Measurements from ENCODE around the gene FAM120C. TPM values are rescaled to one million over a fixed set of nuclear protein-coding genes. Genes with fewer than 3 reads are reported as not detected.

FAM120C gene
- total and polyA plus RNA-seq, 2 of the 4 experiments (the other 2 are of a cell fraction) = 3.4 to 3.6 TPM

DNA sequence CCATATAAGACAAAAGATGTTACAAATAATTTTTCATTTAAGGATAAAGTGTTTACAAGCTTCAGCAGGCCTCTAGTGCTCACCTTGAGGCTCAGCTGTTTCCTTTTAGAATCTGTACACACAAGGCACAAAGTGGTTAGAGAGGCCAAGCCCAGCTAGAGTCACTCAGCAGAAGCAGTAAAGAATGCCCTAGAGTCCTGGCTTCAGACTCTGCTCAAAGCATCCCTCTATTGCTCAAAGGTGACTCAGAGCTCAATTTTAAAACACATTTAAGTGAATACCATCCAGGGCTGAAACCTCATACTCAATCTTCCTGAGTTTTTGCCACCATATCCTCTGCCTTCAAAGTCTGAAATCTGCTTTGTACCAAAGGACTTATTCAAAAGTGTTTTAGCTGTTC, 116.2 kb downstream of the FAM120C start:
- no peak for TF ChIP-seq FOS (IDR thresholded peaks at IDR 0.05; ENCODE audit: low read depth, low read length)
- TF ChIP-seq CEBPB (IDR thresholded peaks at IDR 0.05; ENCODE audit: low read depth, low read length) = peak; percentile 23; the same call in 1 of the 2 replicates
- Histone ChIP-seq H4K91ac (ENCODE audit: insufficient read depth, low read depth, low read length) (no peak overlapping the region), H3K9me1 (ENCODE audit: insufficient read depth, low read length) (no peaks in the 10 kb centered on the region), H3K4me3 (ENCODE audit: insufficient read depth, low read depth, low read length) (no peak overlapping the region), H3K36me3 (ENCODE audit: control insufficient read depth, insufficient read depth, low read length) (no peaks in the 10 kb centered on the region), H3K56ac (ENCODE audit: extremely low read depth, insufficient read depth, low read length) (no peak overlapping the region), H4K20me1 (ENCODE audit: insufficient read depth, low read length) (no peaks in the 10 kb centered on the region), H3K14ac (replicated peaks; ENCODE audit: low read depth, low read length) (no peak overlapping the region), H3K9me3 (ENCODE audit: control insufficient read depth, insufficient read depth, low read length) (no peaks in the 10 kb centered on the region), H2BK15ac (ENCODE audit: low read depth, low read length) (no peak overlapping the region), H3K4me2 (ENCODE audit: low read depth, low read length) (no peak overlapping the region), H2BK20ac (ENCODE audit: low read depth, low read length) (no peak overlapping the region), H2AK9ac (replicated peaks; ENCODE audit: low read depth, low read length, poor library complexity) (no peak overlapping the region), H2AK5ac (ENCODE audit: low read depth, low read length) (no peak overlapping the region), H4K8ac (ENCODE audit: low read depth in 2 of 2, low read length in 2 of 2) (no peak overlapping the region), H3K18ac (ENCODE audit: low read depth, low read length) (no peak overlapping the region), H3K27me3 (ENCODE audit: control insufficient read depth, insufficient read depth, low read length) (no peaks in the 10 kb centered on the region), H2BK120ac (ENCODE audit: low read depth, low read length) (no peak overlapping the region), H3K79me1 (ENCODE audit: low read depth in 1 of 2, low read length in 2 of 2) (no peaks in the 10 kb centered on the region), H3K4ac (ENCODE audit: low read depth, low read length) (no peak overlapping the region), H3K9ac (ENCODE audit: low read depth, low read length) (no peak overlapping the region), H2BK5ac (ENCODE audit: low read depth, low read length, poor library complexity, severe bottlenecking) (no peak overlapping the region), H3K4me1 (ENCODE audit: control insufficient read depth, insufficient read depth, low read length) (no peaks in the 10 kb centered on the region), H2AFZ (replicated peaks; ENCODE audit: low read length, poor library complexity) (no peak overlapping the region), H3K27ac (ENCODE audit: insufficient read depth, low read length) (no peak overlapping the region), H4K5ac (ENCODE audit: low read depth, low read length) (no peak overlapping the region), H3K23ac (ENCODE audit: low read depth, low read length) (no peak overlapping the region)
- intact Hi-C loops (cut with micrococcal nuclease) (no loop called here), dilution Hi-C loops (cut with HindIII; ENCODE audit: low sequenced_read_pairs, unreplicated experiment) (no loop called here), in situ Hi-C loops (cut with MboI; ENCODE audit: low sequenced_read_pairs) (no loop called here)
- ATAC-seq (ENCODE audit: low read depth) (peak; percentile 89), DNase-seq (peak; percentile 65)
- POLR2A ChIA-PET (ENCODE audit: unreplicated experiment) = no interaction called here
- CTCF ChIA-PET = no interaction called here
- BruUV-seq (replicated peaks) = no TSS peak

Data from IMR-90 (cell line).